ENCODE results near the gene LTA. TPM values are rescaled to one million over a fixed set of nuclear protein-coding genes. Genes with fewer than 3 reads are reported as not detected.
A peak's percentile ranks its signal among the peaks of the same experiment; 100 is the strongest.

Gene LTA
- total RNA-seq, 1 donor from 2014 or later = not detected

DNA sequence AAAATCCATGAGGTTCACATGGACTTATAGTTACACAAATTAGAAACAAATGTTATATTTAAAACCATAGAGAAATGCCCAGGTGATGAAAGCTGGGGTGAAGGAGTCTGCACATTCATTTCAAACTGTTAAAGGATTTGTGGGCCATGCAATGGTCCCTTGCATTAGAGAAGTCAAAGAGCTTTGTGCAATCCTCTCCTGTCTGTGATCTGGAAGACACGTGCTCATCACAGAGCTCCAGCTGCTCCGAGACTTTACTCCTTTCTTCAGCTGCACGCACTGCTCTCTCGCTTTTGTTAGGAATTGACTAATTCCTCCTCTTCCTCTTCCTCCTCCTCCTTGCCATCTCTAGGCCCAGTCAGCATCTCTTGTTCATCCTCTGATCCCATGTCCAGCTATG is 38.9 kb downstream of the LTA start:
- no peaks in the 10 kb centered on the region for H3K36me3 ChIP-seq (ENCODE audit: control insufficient read depth in 3 of 3, insufficient read depth in 3 of 3, low read length in 3 of 3)

DNA sequence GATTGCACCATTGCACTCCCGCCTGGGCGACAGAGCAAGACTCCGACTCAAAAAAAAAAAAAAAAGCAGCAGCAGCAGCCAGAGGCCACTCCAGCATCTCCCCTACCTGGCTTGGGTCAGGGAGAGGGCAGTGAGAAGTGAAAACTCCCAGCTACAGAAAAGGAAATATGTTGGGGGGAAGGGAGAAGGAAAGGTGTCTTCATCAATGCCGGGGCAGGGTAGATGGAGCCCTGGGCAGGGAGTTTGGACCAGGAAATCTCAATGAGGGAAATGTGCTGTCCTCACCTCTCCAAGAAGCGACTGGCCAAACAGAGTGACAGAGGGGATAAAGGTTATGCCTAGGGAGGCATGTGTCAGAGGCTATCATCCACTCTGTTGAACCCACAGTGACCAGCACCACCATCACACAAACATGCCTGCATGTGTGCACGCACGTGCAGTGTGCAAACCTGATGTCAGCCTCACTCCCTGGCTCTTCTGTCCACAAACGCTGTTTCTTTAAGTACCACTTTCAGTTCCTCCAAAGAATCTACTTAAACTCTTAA is 42.1 kb downstream of the LTA start:
- no peaks in the 10 kb centered on the region for H3K27me3 ChIP-seq (ENCODE audit: control insufficient read depth in 3 of 3, insufficient read depth in 3 of 3, low read length in 3 of 3)
- no peak overlapping the region for H3K9ac ChIP-seq (ENCODE audit: low read depth in 1 of 3, low read length in 3 of 3)
- no peaks in the 10 kb centered on the region for H3K36me3 ChIP-seq (ENCODE audit: control insufficient read depth in 3 of 3, insufficient read depth in 3 of 3, low read length in 3 of 3)
- no peaks in the 10 kb centered on the region for H3K9me3 ChIP-seq (ENCODE audit: control insufficient read depth in 3 of 3, low read length in 3 of 3)
- H3K27ac ChIP-seq (ENCODE audit: low read depth, low read length) = no peak overlapping the region
- no peaks in the 10 kb centered on the region for H3K4me1 ChIP-seq (ENCODE audit: control insufficient read depth in 3 of 3, insufficient read depth in 3 of 3, low read length in 3 of 3)
- no peak overlapping the region for H3K4me3 ChIP-seq (ENCODE audit: low read length in 3 of 3)

More for the DNA sequence above, 38.9 kb downstream of the LTA start:
- H3K4me3 ChIP-seq (ENCODE audit: low read length in 3 of 3) = no peak overlapping the region
- H3K27ac ChIP-seq (ENCODE audit: low read depth, low read length) = no peak overlapping the region
- no peaks in the 10 kb centered on the region for H3K4me1 ChIP-seq (ENCODE audit: control insufficient read depth in 3 of 3, insufficient read depth in 3 of 3, low read length in 3 of 3)
- H3K27me3 ChIP-seq (ENCODE audit: control insufficient read depth in 3 of 3, insufficient read depth in 3 of 3, low read length in 3 of 3) = no peaks in the 10 kb centered on the region
- no peaks in the 10 kb centered on the region for H3K9me3 ChIP-seq (ENCODE audit: control insufficient read depth in 3 of 3, low read length in 3 of 3)
- H3K9ac ChIP-seq (ENCODE audit: low read depth in 1 of 3, low read length in 3 of 3) = no peak overlapping the region

DNA sequence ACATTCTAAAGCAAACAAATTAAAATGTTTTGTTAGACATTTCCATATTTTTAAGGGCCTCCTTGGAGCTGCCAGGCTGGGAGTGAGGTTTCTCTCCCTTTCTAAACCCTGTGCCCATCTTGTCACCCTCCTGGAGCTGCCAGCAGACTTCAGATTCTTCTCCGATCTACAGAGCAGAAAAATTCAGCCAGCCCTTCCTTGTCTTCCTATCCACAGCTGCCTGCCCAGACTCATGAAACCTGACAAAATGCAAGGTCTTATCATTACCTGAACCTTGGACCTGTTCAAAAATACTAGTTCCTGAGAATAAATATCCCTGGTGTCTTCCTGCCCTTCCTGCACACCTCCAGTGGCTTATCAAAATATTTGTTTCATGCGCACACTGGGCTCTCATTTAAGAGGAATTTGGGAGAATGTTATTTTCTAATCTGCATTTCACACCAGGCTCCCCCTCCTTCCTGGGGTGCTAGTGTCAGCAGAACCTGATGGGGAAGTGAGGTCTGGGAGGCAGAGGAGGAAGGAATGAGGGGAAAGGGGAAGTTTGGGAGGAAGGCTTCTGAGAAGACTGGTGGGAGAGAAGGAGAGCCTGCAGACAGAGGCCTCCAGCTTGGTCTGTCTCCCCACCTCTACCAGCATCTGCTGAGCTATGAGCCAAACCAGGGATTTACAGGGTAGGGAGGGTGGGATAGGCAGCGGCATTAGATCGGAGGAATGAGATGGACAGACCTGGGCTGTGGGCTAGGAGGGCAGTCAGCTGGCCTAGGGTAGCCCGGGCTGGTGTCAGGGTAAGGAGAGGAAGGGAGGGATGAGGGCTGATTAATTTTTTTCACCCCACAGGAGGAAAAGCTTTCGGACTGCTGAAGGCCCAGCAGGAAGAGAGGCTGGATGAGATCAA is 42.8 kb downstream of the LTA start, which contains the start of gene AIF1:
Gene AIF1 (plus strand): TSS at position 551 of the 895 bp plus-strand sequence. CDS start 96 bp downstream, at position 647.
- Histone ChIP-seq H3K27ac (ENCODE audit: low read depth, low read length) (no peak within 1 kb of the TSS), H3K36me3 (ENCODE audit: control insufficient read depth in 3 of 3, insufficient read depth in 3 of 3, low read length in 3 of 3) (no peaks in the 10 kb centered on the region), H3K4me3 (ENCODE audit: low read length in 3 of 3) (peak within 1 kb of the TSS in 2 of 3 donors; percentile 6 to 43), H3K9me3 (ENCODE audit: control insufficient read depth in 3 of 3, low read length in 3 of 3) (no peaks in the 10 kb centered on the region), H3K4me1 (ENCODE audit: control insufficient read depth in 3 of 3, insufficient read depth in 3 of 3, low read length in 3 of 3) (peaks cover 0 to 3% (median 0%) of the 10 kb centered on the region in 3 donors), H3K9ac (ENCODE audit: low read depth in 1 of 3, low read length in 3 of 3) (peak within 1 kb of the TSS in 2 of 3 donors; percentile 20 to 33), H3K27me3 (ENCODE audit: control insufficient read depth in 3 of 3, insufficient read depth in 3 of 3, low read length in 3 of 3) (no peaks in the 10 kb centered on the region)

DNA sequence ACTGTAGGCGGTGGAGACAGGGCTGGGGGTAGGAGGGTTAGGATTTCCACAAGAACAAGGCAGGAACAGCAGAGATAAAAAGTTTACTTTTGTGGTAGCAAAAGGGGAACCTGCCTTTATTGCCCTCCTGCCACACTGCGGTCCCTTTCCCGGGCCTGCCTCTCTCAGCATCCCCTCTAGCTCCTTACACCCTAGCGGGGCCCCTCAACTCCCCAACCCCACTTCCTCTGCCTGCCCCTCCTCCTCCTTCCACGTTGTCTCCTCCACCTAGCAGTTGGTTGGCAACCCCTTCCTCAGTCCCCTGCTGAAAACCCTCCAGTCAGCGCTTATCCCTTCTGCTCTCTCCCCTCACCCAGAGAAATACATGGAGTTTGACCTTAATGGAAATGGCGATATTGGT is 43.7 kb downstream of the LTA start:
- Histone ChIP-seq H3K9ac (ENCODE audit: low read depth in 1 of 3, low read length in 3 of 3) (peak overlapping the region in 1 of 3 donors; percentile 33), H3K4me1 (ENCODE audit: control insufficient read depth in 3 of 3, insufficient read depth in 3 of 3, low read length in 3 of 3) (peaks cover 0 to 3% (median 0%) of the 10 kb centered on the region in 3 donors), H3K9me3 (ENCODE audit: control insufficient read depth in 3 of 3, low read length in 3 of 3) (no peaks in the 10 kb centered on the region), H3K36me3 (ENCODE audit: control insufficient read depth in 3 of 3, insufficient read depth in 3 of 3, low read length in 3 of 3) (no peaks in the 10 kb centered on the region), H3K27me3 (ENCODE audit: control insufficient read depth in 3 of 3, insufficient read depth in 3 of 3, low read length in 3 of 3) (no peaks in the 10 kb centered on the region), H3K27ac (ENCODE audit: low read depth, low read length) (no peak overlapping the region), H3K4me3 (ENCODE audit: low read length in 3 of 3) (peak overlapping the region in 2 of 3 donors; percentile 6 to 43)

DNA sequence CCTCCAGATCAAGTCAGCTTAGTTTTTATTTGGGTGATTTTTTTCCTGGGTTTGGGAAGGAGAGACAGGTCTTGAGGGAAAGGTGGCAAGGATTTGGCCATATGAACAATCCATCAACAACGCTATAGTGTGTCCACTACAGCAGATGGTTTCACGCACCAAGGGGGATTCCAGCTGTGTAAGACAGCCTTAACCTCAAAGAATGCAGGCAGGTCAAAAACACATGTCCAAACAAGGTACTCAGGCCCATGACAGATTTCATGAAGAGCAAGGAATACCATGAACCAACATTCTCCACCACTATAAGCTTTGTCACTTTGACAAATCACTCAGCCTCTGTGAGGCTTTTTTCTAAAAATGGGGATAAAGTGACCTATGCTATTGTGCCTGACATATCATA is 44.9 kb downstream of the LTA start:
- Histone ChIP-seq H3K9ac (ENCODE audit: low read depth in 1 of 3, low read length in 3 of 3) (no peak overlapping the region), H3K27me3 (ENCODE audit: control insufficient read depth in 3 of 3, insufficient read depth in 3 of 3, low read length in 3 of 3) (no peaks in the 10 kb centered on the region), H3K27ac (ENCODE audit: low read depth, low read length) (no peak overlapping the region), H3K4me3 (ENCODE audit: low read length in 3 of 3) (no peak overlapping the region), H3K4me1 (ENCODE audit: control insufficient read depth in 3 of 3, insufficient read depth in 3 of 3, low read length in 3 of 3) (peaks cover 6 to 7% (median 7%) of the 10 kb centered on the region in 3 donors), H3K9me3 (ENCODE audit: control insufficient read depth in 3 of 3, low read length in 3 of 3) (no peaks in the 10 kb centered on the region), H3K36me3 (ENCODE audit: control insufficient read depth in 3 of 3, insufficient read depth in 3 of 3, low read length in 3 of 3) (peaks cover 0 to under 1% (median 0%) of the 10 kb centered on the region in 3 donors)

DNA sequence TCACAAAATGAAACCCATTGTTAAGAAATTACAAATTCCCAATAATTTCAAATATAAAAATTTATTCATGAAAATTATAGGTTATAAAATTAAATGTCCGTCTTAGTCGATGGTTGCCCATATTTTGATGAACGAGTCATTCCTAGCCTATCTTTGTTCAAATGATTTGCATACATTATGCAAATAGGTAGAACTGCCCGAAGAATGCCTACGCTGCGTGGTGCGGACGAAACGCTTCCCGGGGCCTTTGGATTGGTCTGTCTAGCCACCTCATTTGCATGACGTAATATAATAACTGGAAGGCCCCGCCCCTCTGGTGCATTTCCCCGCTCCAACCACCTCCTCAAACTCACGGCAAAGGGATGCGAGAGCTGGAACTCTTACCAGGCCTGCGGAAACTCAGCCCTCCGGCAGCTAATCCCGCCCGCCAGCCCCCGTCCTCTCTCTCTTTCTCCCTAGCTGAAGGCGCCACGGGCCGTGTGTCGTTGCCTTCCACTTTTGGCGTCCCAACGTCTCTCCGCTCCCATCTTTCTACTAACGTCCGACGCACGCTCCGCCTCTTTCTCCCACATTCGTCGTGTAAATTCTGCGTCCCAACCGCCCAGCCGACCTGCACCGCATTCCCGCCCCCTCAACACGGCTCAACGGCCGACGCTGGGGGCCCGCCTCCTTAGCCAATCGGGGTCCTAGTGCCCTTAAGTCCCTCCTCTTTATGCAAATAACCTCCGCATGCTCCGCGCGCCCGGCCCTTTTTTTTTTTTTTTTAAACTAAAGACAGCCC is 47.9 kb downstream of the LTA start:
- H3K27me3 ChIP-seq (ENCODE audit: control insufficient read depth in 3 of 3, insufficient read depth in 3 of 3, low read length in 3 of 3) = no peaks in the 10 kb centered on the region
- peaks cover 17 to 26% (median 17%) of the 10 kb centered on the region in 3 donors for H3K36me3 ChIP-seq (ENCODE audit: control insufficient read depth in 3 of 3, insufficient read depth in 3 of 3, low read length in 3 of 3)
- H3K9me3 ChIP-seq (ENCODE audit: control insufficient read depth in 3 of 3, low read length in 3 of 3) = no peaks in the 10 kb centered on the region
- peak overlapping the region; percentile 94 for H3K27ac ChIP-seq (ENCODE audit: low read depth, low read length)
- H3K4me3 ChIP-seq (ENCODE audit: low read length in 3 of 3) = peak overlapping the region; percentile 82 to 86 (median 85)
- H3K9ac ChIP-seq (ENCODE audit: low read depth in 1 of 3, low read length in 3 of 3) = peak overlapping the region; percentile 89 to 90 (median 89)
- H3K4me1 ChIP-seq (ENCODE audit: control insufficient read depth in 3 of 3, insufficient read depth in 3 of 3, low read length in 3 of 3) = peaks cover 13 to 16% (median 14%) of the 10 kb centered on the region in 3 donors

DNA sequence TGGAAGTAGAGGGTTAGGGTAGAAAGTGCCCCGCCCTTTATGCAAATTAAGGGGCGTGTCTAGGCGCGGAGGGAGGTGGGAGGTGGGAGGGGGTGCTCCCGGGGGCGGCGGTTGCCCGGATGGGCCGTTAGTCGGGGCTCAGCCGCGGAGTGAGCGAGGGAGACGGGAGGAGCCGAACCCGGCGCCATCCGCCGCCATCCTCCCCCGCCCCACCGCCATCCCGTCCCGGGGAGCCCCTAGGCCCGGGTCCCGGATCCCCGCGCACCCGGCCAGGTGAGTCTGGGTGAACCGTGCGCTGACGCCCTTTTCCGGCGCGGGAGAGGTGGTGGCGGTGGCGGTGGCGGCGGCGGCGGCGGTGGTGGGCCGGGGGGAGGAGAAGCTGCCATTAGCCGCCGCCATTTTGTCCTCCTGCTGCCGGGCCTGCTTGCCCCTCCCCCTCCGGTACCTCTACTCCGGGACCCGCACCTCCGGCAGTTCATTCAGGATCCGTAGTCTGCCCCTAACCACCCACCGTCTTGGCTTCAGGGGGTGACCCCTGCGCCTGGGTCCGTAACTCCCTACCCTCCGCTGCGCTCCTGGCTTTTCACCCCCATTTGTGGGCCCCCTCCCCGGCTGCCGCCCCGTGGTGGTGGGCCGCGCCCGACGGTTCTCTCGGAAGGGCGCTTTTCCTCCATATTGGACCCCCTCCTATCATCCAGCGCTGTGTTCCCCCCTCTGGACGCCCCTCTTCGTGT is 48.7 kb downstream of the LTA start, which contains the start of gene PRRC2A:
Gene PRRC2A (plus strand): TSS at position 130 of the 734 bp plus-strand sequence. CDS start 2,075 bp downstream, outside the sequence.
- Histone ChIP-seq H3K9ac (ENCODE audit: low read depth in 1 of 3, low read length in 3 of 3) (peak within 1 kb of the TSS; percentile 95 to 97 (median 96)), H3K9me3 (ENCODE audit: control insufficient read depth in 3 of 3, low read length in 3 of 3) (no peaks in the 10 kb centered on the region), H3K27ac (ENCODE audit: low read depth, low read length) (peak within 1 kb of the TSS; percentile 94), H3K4me1 (ENCODE audit: control insufficient read depth in 3 of 3, insufficient read depth in 3 of 3, low read length in 3 of 3) (peaks cover 13 to 16% (median 14%) of the 10 kb centered on the region in 3 donors), H3K27me3 (ENCODE audit: control insufficient read depth in 3 of 3, insufficient read depth in 3 of 3, low read length in 3 of 3) (no peaks in the 10 kb centered on the region), H3K4me3 (ENCODE audit: low read length in 3 of 3) (peak within 1 kb of the TSS; percentile 82 to 94 (median 86)), H3K36me3 (ENCODE audit: control insufficient read depth in 3 of 3, insufficient read depth in 3 of 3, low read length in 3 of 3) (peaks cover 24 to 33% (median 24%) of the 10 kb centered on the region in 3 donors)

DNA sequence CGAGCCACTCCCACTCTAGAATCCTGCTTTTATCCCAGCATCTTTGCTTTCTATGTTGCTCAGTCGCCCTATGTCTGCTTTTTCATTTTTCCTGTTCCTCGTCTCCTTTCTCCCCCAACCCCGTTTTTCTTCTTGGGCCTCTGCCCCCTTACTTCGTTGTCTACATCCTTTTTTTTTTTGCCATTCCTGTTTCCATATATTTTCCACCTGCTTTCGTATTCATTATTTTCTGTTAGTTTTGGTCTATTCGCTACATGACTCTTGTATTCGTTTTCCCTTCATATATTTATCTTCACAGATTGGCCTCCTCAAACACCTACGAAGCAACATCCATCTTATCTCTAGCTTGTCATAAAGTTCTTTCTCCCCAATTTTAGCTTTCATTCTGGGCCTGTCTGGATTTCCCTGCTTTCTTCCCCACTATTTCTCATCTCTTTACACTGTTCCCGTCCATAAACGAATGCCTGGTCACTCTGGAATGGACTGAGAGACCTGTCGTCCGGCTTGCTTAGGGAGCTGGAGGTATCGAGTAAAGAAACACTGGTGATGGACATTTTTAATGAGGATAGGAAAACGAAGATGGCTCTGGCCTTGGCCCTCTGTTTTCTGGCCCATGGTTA is 49.3 kb downstream of the LTA start:
- Histone ChIP-seq H3K36me3 (ENCODE audit: control insufficient read depth in 3 of 3, insufficient read depth in 3 of 3, low read length in 3 of 3) (peaks cover 31 to 40% (median 31%) of the 10 kb centered on the region in 3 donors), H3K4me3 (ENCODE audit: low read length in 3 of 3) (peak overlapping the region; percentile 70 to 94 (median 79)), H3K9me3 (ENCODE audit: control insufficient read depth in 3 of 3, low read length in 3 of 3) (no peaks in the 10 kb centered on the region), H3K27me3 (ENCODE audit: control insufficient read depth in 3 of 3, insufficient read depth in 3 of 3, low read length in 3 of 3) (no peaks in the 10 kb centered on the region), H3K27ac (ENCODE audit: low read depth, low read length) (peak overlapping the region; percentile 94), H3K4me1 (ENCODE audit: control insufficient read depth in 3 of 3, insufficient read depth in 3 of 3, low read length in 3 of 3) (peaks cover 13 to 16% (median 14%) of the 10 kb centered on the region in 3 donors), H3K9ac (ENCODE audit: low read depth in 1 of 3, low read length in 3 of 3) (peak overlapping the region; percentile 95 to 97 (median 96))

DNA sequence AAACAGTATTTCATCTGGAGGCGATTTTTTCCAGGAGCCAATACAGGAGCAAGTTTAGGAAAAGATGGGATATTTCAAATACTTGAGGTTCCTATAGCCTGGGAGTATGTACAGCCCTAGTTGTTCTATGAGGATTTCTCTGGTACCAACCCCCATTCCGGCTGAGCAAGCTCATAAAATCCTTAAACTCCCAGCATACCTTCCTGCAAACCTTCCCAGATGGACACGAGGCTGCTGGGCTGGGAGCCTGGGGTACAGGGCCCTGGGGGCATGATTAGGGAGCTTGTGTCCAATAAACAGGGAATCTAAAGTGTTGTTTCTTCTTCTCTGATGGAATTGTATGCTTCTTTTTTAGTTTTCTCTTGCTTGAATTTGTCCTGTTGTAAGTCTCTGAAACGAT is 49.9 kb downstream of the LTA start:
- Histone ChIP-seq H3K9ac (ENCODE audit: low read depth in 1 of 3, low read length in 3 of 3) (peak overlapping the region; percentile 95 to 97 (median 96)), H3K27me3 (ENCODE audit: control insufficient read depth in 3 of 3, insufficient read depth in 3 of 3, low read length in 3 of 3) (no peaks in the 10 kb centered on the region), H3K27ac (ENCODE audit: low read depth, low read length) (peak overlapping the region; percentile 94), H3K36me3 (ENCODE audit: control insufficient read depth in 3 of 3, insufficient read depth in 3 of 3, low read length in 3 of 3) (peaks cover 36 to 46% (median 37%) of the 10 kb centered on the region in 3 donors), H3K9me3 (ENCODE audit: control insufficient read depth in 3 of 3, low read length in 3 of 3) (no peaks in the 10 kb centered on the region), H3K4me1 (ENCODE audit: control insufficient read depth in 3 of 3, insufficient read depth in 3 of 3, low read length in 3 of 3) (peaks cover 13 to 16% (median 14%) of the 10 kb centered on the region in 3 donors), H3K4me3 (ENCODE audit: low read length in 3 of 3) (peak overlapping the region; percentile 38 to 79 (median 44))
